Liver (tissue), 9 donors: ENCODE data around the gene HACD4. TPM values are rescaled to one million over a fixed set of nuclear protein-coding genes. Genes with fewer than 3 reads are reported as not detected.

ENCODE experiments used
- DNase-seq: peaks from one replicate; pipeline ENCODE4 v3.0.0-alpha.2; 2017; ENCODE audit warnings: low spot score
- H3K27ac ChIP-seq, 2 donors: one replicate each; pipeline ENCODE4 v1.7.0; 2013; ENCODE audit warnings: inconsistent platforms in 2 of 2, low read length in 2 of 2, control low read depth in 1 of 2, low read depth in 1 of 2, mild to moderate bottlenecking in 1 of 2
- H3K27me3 ChIP-seq, 4 donors: one replicate each; pipeline versions ENCODE4 v1.6.1 to v1.7.0; 2013; ENCODE audit warnings: low read length in 3 of 4, inconsistent platforms in 1 of 4, mild to moderate bottlenecking in 1 of 4, moderate library complexity in 1 of 4; ENCODE audit not compliant: control insufficient read depth in 4 of 4, insufficient read depth in 4 of 4
- H3K36me3 ChIP-seq, 4 donors: one replicate each; pipeline versions ENCODE4 v1.6.1 to v1.7.0; 2013; ENCODE audit warnings: low read length in 3 of 4, mild to moderate bottlenecking in 3 of 4, low read depth in 1 of 4, moderate library complexity in 1 of 4; ENCODE audit not compliant: control insufficient read depth in 4 of 4, insufficient read depth in 3 of 4
- H3K4me1 ChIP-seq, 4 donors: one replicate each; pipeline versions ENCODE4 v1.6.1 to v1.7.0; 2013; ENCODE audit warnings: low read length in 3 of 4, mild to moderate bottlenecking in 3 of 4, moderate library complexity in 1 of 4; ENCODE audit not compliant: control insufficient read depth in 4 of 4, insufficient read depth in 4 of 4
- H3K4me3 ChIP-seq, 3 donors: one replicate each; pipeline versions ENCODE4 v1.6.1 to v1.7.0; 2013; ENCODE audit warnings: low read length in 3 of 3, control low read depth in 1 of 3, low read depth in 1 of 3, mild to moderate bottlenecking in 1 of 3
- H3K9ac ChIP-seq, 2 donors: one replicate each; pipeline ENCODE4 v1.7.0; 2013; ENCODE audit warnings: low read length in 2 of 2, mild to moderate bottlenecking in 2 of 2, moderate library complexity in 2 of 2, control low read depth in 1 of 2, low read depth in 1 of 2
- H3K9me3 ChIP-seq, 4 donors: one replicate each; pipeline versions ENCODE4 v1.6.1 to v1.7.0; 2013; ENCODE audit warnings: low read length in 3 of 4; ENCODE audit not compliant: control insufficient read depth in 4 of 4
- ATF3 ChIP-seq: IDR thresholded peaks from 2 replicates; pipeline ENCODE4 v1.6.1; 2016; ENCODE audit warnings: antibody characterized with exemption
- CTCF ChIP-seq: fragments of 150-350 bp; IDR thresholded peaks from 2 replicates; pipeline ENCODE4 v1.5.1; 2017; ENCODE audit warnings: improper control_type of control experiment, low read depth, low read length; ENCODE audit not compliant: missing input control
- EGR1 ChIP-seq, 2 donors: IDR thresholded peaks; 2 replicates each; pipeline ENCODE4 v1.6.1; 2016 to 2018; ENCODE audit warnings: antibody characterized with exemption in 2 of 2, low read depth in 2 of 2
- FOXA1 ChIP-seq: IDR thresholded peaks from 2 replicates; pipeline ENCODE4 v1.6.1; 2016; ENCODE audit warnings: antibody characterized with exemption
- FOXA2 ChIP-seq: IDR thresholded peaks from 2 replicates; pipeline ENCODE4 v1.6.1; 2016; ENCODE audit warnings: antibody characterized with exemption
- GABPA ChIP-seq, 2 donors: IDR thresholded peaks in 1 of 2; conservative IDR thresholded peaks in 1 of 2; 2 replicates each; pipeline ENCODE4 v1.6.1; 2016; ENCODE audit warnings: antibody characterized with exemption in 2 of 2, mild to moderate bottlenecking in 1 of 2, moderate library complexity in 1 of 2
- HNF4A ChIP-seq, 2 donors: conservative IDR thresholded peaks; 2 replicates each; pipeline ENCODE4 v1.6.1; 2016; ENCODE audit warnings: antibody characterized with exemption in 2 of 2, mild to moderate bottlenecking in 2 of 2
- HNF4G ChIP-seq: IDR thresholded peaks from 2 replicates; pipeline ENCODE4 v1.6.1; 2016; ENCODE audit warnings: antibody characterized with exemption
- JUND ChIP-seq, 2 donors: IDR thresholded peaks; 2 replicates each; pipeline ENCODE4 v1.6.1; 2016; ENCODE audit warnings: antibody characterized with exemption in 2 of 2
- NR2F2 ChIP-seq: IDR thresholded peaks from 2 replicates; pipeline ENCODE4 v1.6.1; 2016; ENCODE audit warnings: antibody characterized with exemption
- RAD21 ChIP-seq, 2 donors: IDR thresholded peaks; 2 replicates each; pipeline ENCODE4 v1.6.1; 2016; ENCODE audit warnings: antibody characterized with exemption in 2 of 2, mild to moderate bottlenecking in 2 of 2
- REST ChIP-seq: IDR thresholded peaks from 2 replicates; pipeline ENCODE4 v1.6.1; 2016; ENCODE audit warnings: antibody characterized with exemption, mild to moderate bottlenecking
- RXRA ChIP-seq, 2 donors: IDR thresholded peaks; 2 replicates each; pipeline ENCODE4 v1.6.1; 2017 to 2018; ENCODE audit warnings: antibody characterized with exemption in 2 of 2, mild to moderate bottlenecking in 1 of 2
- SP1 ChIP-seq: IDR thresholded peaks from 2 replicates; pipeline ENCODE4 v1.6.1; 2018; ENCODE audit warnings: antibody characterized with exemption, mild to moderate bottlenecking
- TAF1 ChIP-seq: conservative IDR thresholded peaks from 2 replicates; pipeline ENCODE4 v1.6.1; 2016; ENCODE audit warnings: antibody characterized with exemption, mild to moderate bottlenecking
- YY1 ChIP-seq: IDR thresholded peaks from 2 replicates; pipeline ENCODE4 v1.6.1; 2016; ENCODE audit warnings: antibody characterized with exemption, mild to moderate bottlenecking
- ZBTB33 ChIP-seq: IDR thresholded peaks from 2 replicates; pipeline ENCODE4 v1.6.1; 2016; ENCODE audit warnings: antibody characterized with exemption
- WGBS: extraction: QIAGEN DNeasy Blood & Tissue Kit; methylation state at CpG from one replicate; pipeline ENCODE4 v1.1.7; 2013; 5-methylcytosine and 5-hydroxymethylcytosine counted together
- polyA plus RNA-seq, 2 donors: library from polyadenylated mRNA; stranded (reverse) in 1 of 2; unstranded in 1 of 2; fragments of 200-250 nt in 1 of 2; fragments of >200 nt in 1 of 2; fragmentation: Nextera tagmentation in 1 of 2; extraction: Ambion mirVana in 1 of 2; gene quantifications; one replicate each; pipeline versions ENCODE4 v1.2.1 to v1.2.3, GENCODE V29; 2013 to 2015
- total RNA-seq, 2 donors: library from RNA; depleted of rRNA; stranded (reverse); fragments of >200 nt; gene quantifications; one replicate each; pipeline ENCODE4 v1.2.3, GENCODE V29; 2014
- donor health status: healthy.
- donor health status: healthy.
- donor health status: healthy.
- donor health status: healthy.
- donor health status: healthy.

HACD4 gene
- total and polyA plus RNA-seq, 4 donors = 0.25 to 2.2 (median 0.49) TPM

GRCh38 chr9:20995616-20996015 is 35.8 kb downstream of the HACD4 start:
- Histone ChIP-seq H3K27ac (no peak overlapping the region), H3K36me3 (peaks cover 0 to 3% (median 1%) of the 10 kb centered on the region in 4 donors), H3K27me3 (no peaks in the 10 kb centered on the region), H3K9me3 (no peaks in the 10 kb centered on the region), H3K4me1 (no peaks in the 10 kb centered on the region), H3K9ac (no peak overlapping the region), H3K4me3 (no peak overlapping the region)
- DNase-seq = no peak
- 96% methylated on average over 2 of the region's 2 CpGs for WGBS
- TF ChIP-seq RAD21 (IDR thresholded peaks at IDR 0.05) (no peak), HNF4G (no peak), ZBTB33 (no peak), JUND (IDR thresholded peaks at IDR 0.05) (no peak), TAF1 (no peak), FOXA1 (no peak), EGR1 (IDR thresholded peaks at IDR 0.05; ENCODE audit: low read depth in 2 of 2) (no peak), REST (no peak), NR2F2 (no peak), FOXA2 (no peak), GABPA (IDR thresholded peaks at IDR 0.05 in 1 of 2, conservative IDR thresholded peaks at IDR 0.05 in 1 of 2) (no peak), ATF3 (no peak), HNF4A (conservative IDR thresholded peaks at IDR 0.05) (no peak), RXRA (IDR thresholded peaks at IDR 0.05) (no peak), SP1 (no peak)

GRCh38 chr9:20994486-20994885 is 37.0 kb downstream of the HACD4 start:
- Histone ChIP-seq H3K9me3 (no peaks in the 10 kb centered on the region), H3K27me3 (no peaks in the 10 kb centered on the region), H3K36me3 (peaks cover 0 to 4% (median 2%) of the 10 kb centered on the region in 4 donors), H3K27ac (no peak overlapping the region), H3K4me3 (no peak overlapping the region), H3K4me1 (peaks cover 0 to 3% (median 0%) of the 10 kb centered on the region in 4 donors), H3K9ac (no peak overlapping the region)
- WGBS = 92% methylated on average over 3 of the region's 3 CpGs
- no peak for DNase-seq
- TF ChIP-seq SP1 (no peak), REST (no peak), HNF4A (conservative IDR thresholded peaks at IDR 0.05) (no peak), EGR1 (IDR thresholded peaks at IDR 0.05; ENCODE audit: low read depth in 2 of 2) (no peak), JUND (IDR thresholded peaks at IDR 0.05) (no peak), HNF4G (no peak), RAD21 (IDR thresholded peaks at IDR 0.05) (no peak), RXRA (IDR thresholded peaks at IDR 0.05) (no peak), YY1 (no peak), FOXA2 (no peak), ATF3 (no peak), ZBTB33 (no peak), FOXA1 (no peak), TAF1 (no peak), CTCF (no peak), NR2F2 (no peak)
